ENCODE data around the gene SFXN4. TPM values are rescaled to one million over a fixed set of nuclear protein-coding genes. Genes with fewer than 3 reads are reported as not detected.
A peak's percentile ranks its signal among the peaks of the same experiment; 100 is the strongest.

The SFXN4 gene
- total and polyA plus RNA-seq, 2 of the 4 experiments (the other 2 are of a cell fraction) = 12.0 to 12.5 TPM

GRCh38 chr10:119105155-119105554 lies 60.4 kb downstream of the SFXN4 start:
- no peaks in the 10 kb centered on the region for H3K9me3 ChIP-seq (ENCODE audit: control insufficient read depth, insufficient read depth, low read length)
- peaks cover 5% of the 10 kb centered on the region; the same call in 1 of the 2 replicates for H3K9me1 ChIP-seq (ENCODE audit: insufficient read depth, low read length)
- peaks cover 4% of the 10 kb centered on the region; the same call in 1 of the 2 replicates for H3K4me1 ChIP-seq (ENCODE audit: control insufficient read depth, insufficient read depth, low read length)
- DNase-seq = no peak
- H3K9ac ChIP-seq (ENCODE audit: low read depth, low read length) = peak overlapping the region; percentile 73
- no peak overlapping the region for H3K56ac ChIP-seq (ENCODE audit: extremely low read depth, insufficient read depth, low read length)
- no CpG with 5 or more reads among the region's 12 CpGs for WGBS, 2 experiments (ENCODE audit: extremely low coverage in 2 of 2, insufficient read length in 1 of 2)
- peaks cover 4% of the 10 kb centered on the region; the same call in 1 of the 2 replicates for H4K20me1 ChIP-seq (ENCODE audit: insufficient read depth, low read length)
- no peak overlapping the region for H2AFZ ChIP-seq (replicated peaks; ENCODE audit: low read length, poor library complexity)
- H2AK5ac ChIP-seq (ENCODE audit: low read depth, low read length) = no peak overlapping the region
- in situ Hi-C loops (cut with MboI; ENCODE audit: low sequenced_read_pairs) (no loop called here), dilution Hi-C loops (cut with HindIII; ENCODE audit: low sequenced_read_pairs, unreplicated experiment) (no loop called here), intact Hi-C loops (cut with micrococcal nuclease) (loop anchor here (2.0 kb wide), 1 partner anchor 24 kb away; the partner anchor contains the start of gene EIF3A)
- no peak overlapping the region for H4K91ac ChIP-seq (ENCODE audit: insufficient read depth, low read depth, low read length)
- peak overlapping the region; percentile 32 for H3K14ac ChIP-seq (replicated peaks; ENCODE audit: low read depth, low read length)
- H2BK5ac ChIP-seq (ENCODE audit: low read depth, low read length, poor library complexity, severe bottlenecking) = peak overlapping the region; percentile 32
- no peaks in the 10 kb centered on the region for H3K27me3 ChIP-seq (ENCODE audit: control insufficient read depth, insufficient read depth, low read length)
- no peak for ATAC-seq (ENCODE audit: low read depth)
- peaks cover 12% of the 10 kb centered on the region for H3K36me3 ChIP-seq (ENCODE audit: control insufficient read depth, insufficient read depth, low read length)
- H2AK9ac ChIP-seq (replicated peaks; ENCODE audit: low read depth, low read length, poor library complexity) = peak overlapping the region; percentile 95
- peak overlapping the region; percentile 93 for H3K4me3 ChIP-seq (ENCODE audit: insufficient read depth, low read depth, low read length)
- no peak overlapping the region for H4K8ac ChIP-seq (ENCODE audit: low read depth in 2 of 2, low read length in 2 of 2)
- H3K4me2 ChIP-seq (ENCODE audit: low read depth, low read length) = peak overlapping the region; percentile 96
- H2BK20ac ChIP-seq (ENCODE audit: low read depth, low read length) = no peak overlapping the region
- no peak overlapping the region for H2BK15ac ChIP-seq (ENCODE audit: low read depth, low read length)
- 0 out of 2 replicates have a peak overlapping the region, but pooled peaks have one; percentile 15 for H3K4ac ChIP-seq (ENCODE audit: low read depth, low read length)
- no peak overlapping the region for H2BK120ac ChIP-seq (ENCODE audit: low read depth, low read length)
- H3K27ac ChIP-seq (ENCODE audit: insufficient read depth, low read length) = peak overlapping the region; percentile 22; the same call in 1 of the 2 replicates
- H3K79me1 ChIP-seq (ENCODE audit: low read depth in 1 of 2, low read length in 2 of 2) = peaks cover 24 to 37% of the 10 kb centered on the region in 2 experiments
- H3K23ac ChIP-seq (ENCODE audit: low read depth, low read length) = peak overlapping the region; percentile 11; the same call in 1 of the 2 replicates
- H4K5ac ChIP-seq (ENCODE audit: low read depth, low read length) = no peak overlapping the region
- BruUV-seq (replicated peaks) = TSS peak; percentile 34
- no peak overlapping the region for H3K18ac ChIP-seq (ENCODE audit: low read depth, low read length)
- ChIA-PET CTCF (no interaction called here), POLR2A (ENCODE audit: unreplicated experiment) (no interaction called here)
- TF ChIP-seq MAFK (IDR thresholded peaks at IDR 0.05; ENCODE audit: low read depth, low read length) = no peak
- TF ChIP-seq RFX5 (IDR thresholded peaks at IDR 0.05; ENCODE audit: low read depth, low read length) = no peak
- no peak for TF ChIP-seq ELK1 (IDR thresholded peaks at IDR 0.05; ENCODE audit: borderline replicate concordance, low read depth, low read length)
- no peak for TF ChIP-seq RAD21 (IDR thresholded peaks at IDR 0.05; ENCODE audit: low read length)
- no peak for TF ChIP-seq CEBPB (IDR thresholded peaks at IDR 0.05; ENCODE audit: low read depth, low read length)
- no peak for TF ChIP-seq FOS (IDR thresholded peaks at IDR 0.05; ENCODE audit: low read depth, low read length)
- TF ChIP-seq NFE2L2 (IDR thresholded peaks at IDR 0.05; ENCODE audit: low read depth, low read length) = no peak
- TF ChIP-seq BHLHE40 (IDR thresholded peaks at IDR 0.05; ENCODE audit: low read depth, low read length) = no peak
- no peak for TF ChIP-seq MAZ (IDR thresholded peaks at IDR 0.05; ENCODE audit: borderline replicate concordance, low read depth, low read length)
- no peak for TF ChIP-seq POLR2A (IDR thresholded peaks at IDR 0.05; ENCODE audit: low read depth, low read length)

Data from IMR-90 (cell line).